Stimulated activated effector memory CD8-positive, alpha-beta T cell treated with anti-CD3 and anti-CD28 coated beads, Interleukin-12 subunit alpha, Interleukin-12 subunit beta, amount 100 ng/mL, for 72 hours (primary cell): ENCODE measurements around the gene FN1.

Experiments used
- ATAC-seq: fragments of 150-1000 bp; cut with Tn5 transposase; 2 replicates; pipeline ENCODE4 v1.10.0; 2021
- DNase-seq, 2 donors: peaks; one replicate each; pipeline ENCODE4 v3.0.0; 2021 to 2022; ENCODE audit warnings: low spot score in 2 of 2
- H3K27ac Mint-ChIP-seq: one replicate; pipeline ENCODE4 v1.8.0; 2022; ENCODE audit warnings: mild to moderate bottlenecking, mixed read lengths
- H3K36me3 Mint-ChIP-seq: one replicate; pipeline ENCODE4 v1.8.0; 2022; ENCODE audit warnings: mild to moderate bottlenecking, mixed read lengths
- H3K4me1 Mint-ChIP-seq: one replicate; pipeline ENCODE4 v1.8.0; 2022; ENCODE audit warnings: mixed read lengths
- H3K4me3 Mint-ChIP-seq: one replicate; pipeline ENCODE4 v1.8.0; 2022; ENCODE audit warnings: mild to moderate bottlenecking, mixed read lengths
- H3K9me3 Mint-ChIP-seq: one replicate; pipeline ENCODE4 v1.8.0; 2022; ENCODE audit warnings: mixed read lengths

FN1 gene

GRCh38 chr2:215431778-215432758 lies 3.8 kb downstream of the FN1 start:
- Mint-ChIP-seq H3K4me1 (peaks cover 18% of the 10 kb centered on the region), H3K4me3 (no peak overlapping the region), H3K9me3 (no peaks in the 10 kb centered on the region), H3K36me3 (no peaks in the 10 kb centered on the region), H3K27ac (no peak overlapping the region)
- no peak for ATAC-seq
- DNase-seq = no peak

GRCh38 chr2:215431290-215431689 lies 4.6 kb downstream of the FN1 start:
- Mint-ChIP-seq H3K4me1 (peaks cover 11% of the 10 kb centered on the region), H3K27ac (no peak overlapping the region), H3K4me3 (no peak overlapping the region), H3K36me3 (no peaks in the 10 kb centered on the region), H3K9me3 (no peaks in the 10 kb centered on the region)
- ATAC-seq (no peak), DNase-seq (no peak)

GRCh38 chr2:215430528-215431187 lies 5.2 kb downstream of the FN1 start:
- ATAC-seq (no peak), DNase-seq (no peak)
- no peaks in the 10 kb centered on the region for H3K36me3 Mint-ChIP-seq
- no peak overlapping the region for H3K27ac Mint-ChIP-seq
- peaks cover 9% of the 10 kb centered on the region for H3K4me1 Mint-ChIP-seq
- H3K9me3 Mint-ChIP-seq = no peaks in the 10 kb centered on the region
- H3K4me3 Mint-ChIP-seq = no peak overlapping the region

- Mint-ChIP-seq H3K4me1 (no peaks in the 10 kb centered on the region), H3K36me3 (no peaks in the 10 kb centered on the region), H3K9me3 (no peaks in the 10 kb centered on the region), H3K4me3 (no peak overlapping the region), H3K27ac (no peak overlapping the region)
- DNase-seq (no peak), ATAC-seq (no peak)
Measured at GRCh38 chr2:215429424-215429823, 6.4 kb downstream of the FN1 start.

GRCh38 chr2:215428060-215428910 lies 7.6 kb downstream of the FN1 start:
- ATAC-seq = no peak
- H3K9me3 Mint-ChIP-seq = no peaks in the 10 kb centered on the region
- no peak overlapping the region for H3K27ac Mint-ChIP-seq
- H3K36me3 Mint-ChIP-seq = no peaks in the 10 kb centered on the region
- no peaks in the 10 kb centered on the region for H3K4me1 Mint-ChIP-seq
- no peak for DNase-seq
- no peak overlapping the region for H3K4me3 Mint-ChIP-seq

GRCh38 chr2:215427585-215427984 lies 8.3 kb downstream of the FN1 start:
- Mint-ChIP-seq H3K4me1 (no peaks in the 10 kb centered on the region), H3K9me3 (no peaks in the 10 kb centered on the region), H3K27ac (no peak overlapping the region), H3K36me3 (no peaks in the 10 kb centered on the region), H3K4me3 (no peak overlapping the region)
- DNase-seq = no peak
- no peak for ATAC-seq

- H3K9me3 Mint-ChIP-seq = no peaks in the 10 kb centered on the region
- H3K4me3 Mint-ChIP-seq = no peak overlapping the region
- H3K27ac Mint-ChIP-seq = no peak overlapping the region
- DNase-seq (no peak), ATAC-seq (no peak)
- no peaks in the 10 kb centered on the region for H3K36me3 Mint-ChIP-seq
- H3K4me1 Mint-ChIP-seq = no peaks in the 10 kb centered on the region
Measured at GRCh38 chr2:215425021-215425782, 10.7 kb downstream of the FN1 start.

- Mint-ChIP-seq H3K27ac (no peak overlapping the region), H3K9me3 (no peaks in the 10 kb centered on the region), H3K4me3 (no peak overlapping the region), H3K4me1 (no peaks in the 10 kb centered on the region), H3K36me3 (no peaks in the 10 kb centered on the region)
- no peak for ATAC-seq
- DNase-seq = no peak
Measured at GRCh38 chr2:215423928-215424540, 11.8 kb downstream of the FN1 start.

- DNase-seq (no peak), ATAC-seq (no peak)
- no peaks in the 10 kb centered on the region for H3K36me3 Mint-ChIP-seq
- no peaks in the 10 kb centered on the region for H3K9me3 Mint-ChIP-seq
- H3K4me3 Mint-ChIP-seq = no peak overlapping the region
- no peak overlapping the region for H3K27ac Mint-ChIP-seq
- H3K4me1 Mint-ChIP-seq = no peaks in the 10 kb centered on the region
Measured at GRCh38 chr2:215423234-215423633, 12.6 kb downstream of the FN1 start.

- no peaks in the 10 kb centered on the region for H3K36me3 Mint-ChIP-seq
- no peaks in the 10 kb centered on the region for H3K9me3 Mint-ChIP-seq
- no peak overlapping the region for H3K27ac Mint-ChIP-seq
- H3K4me1 Mint-ChIP-seq = no peaks in the 10 kb centered on the region
- DNase-seq = no peak
- ATAC-seq = no peak
- H3K4me3 Mint-ChIP-seq = no peak overlapping the region
Measured at GRCh38 chr2:215422676-215423075, 13.2 kb downstream of the FN1 start.

GRCh38 chr2:215421859-215422461 lies 13.9 kb downstream of the FN1 start:
- Mint-ChIP-seq H3K36me3 (no peaks in the 10 kb centered on the region), H3K4me3 (no peak overlapping the region), H3K9me3 (no peaks in the 10 kb centered on the region), H3K4me1 (no peaks in the 10 kb centered on the region), H3K27ac (no peak overlapping the region)
- ATAC-seq (no peak), DNase-seq (no peak)

GRCh38 chr2:215420471-215420935 lies 15.4 kb downstream of the FN1 start:
- no peaks in the 10 kb centered on the region for H3K9me3 Mint-ChIP-seq
- DNase-seq = no peak
- H3K4me1 Mint-ChIP-seq = no peaks in the 10 kb centered on the region
- no peak overlapping the region for H3K27ac Mint-ChIP-seq
- no peak overlapping the region for H3K4me3 Mint-ChIP-seq
- no peaks in the 10 kb centered on the region for H3K36me3 Mint-ChIP-seq
- ATAC-seq = no peak

GRCh38 chr2:215419769-215420470 lies 15.9 kb downstream of the FN1 start:
- no peak overlapping the region for H3K27ac Mint-ChIP-seq
- no peak overlapping the region for H3K4me3 Mint-ChIP-seq
- H3K36me3 Mint-ChIP-seq = no peaks in the 10 kb centered on the region
- no peaks in the 10 kb centered on the region for H3K4me1 Mint-ChIP-seq
- no peaks in the 10 kb centered on the region for H3K9me3 Mint-ChIP-seq
- DNase-seq = no peak
- no peak for ATAC-seq
